Fibroblast of villous mesenchyme (primary cell): ENCODE results near the gene PPIP5K1. TPM values are rescaled to one million over a fixed set of nuclear protein-coding genes. Genes with fewer than 3 reads are reported as not detected.

Source experiments
- DNase-seq: peaks from one replicate; pipeline ENCODE4 v3.0.0-alpha.2; 2010; ENCODE audit warnings: low read depth
- H3K4me3 ChIP-seq: 2 replicates; pipeline ENCODE4 v1.5.1; 2011; ENCODE audit warnings: low read depth, mild to moderate bottlenecking, low read length
- CTCF ChIP-seq: IDR thresholded peaks from 2 replicates; pipeline ENCODE4 v1.5.1; 2012; ENCODE audit warnings: low read depth, mild to moderate bottlenecking, low read length; ENCODE audit not compliant: insufficient read depth
- total RNA-seq: library from RNA; depleted of rRNA; stranded (reverse); fragments of >200 nt; gene quantifications from 2 replicates; pipeline ENCODE4 v1.2.3, GENCODE V29; 2012

Gene PPIP5K1
- total RNA-seq, 1 donor = 28.5 TPM

DNA sequence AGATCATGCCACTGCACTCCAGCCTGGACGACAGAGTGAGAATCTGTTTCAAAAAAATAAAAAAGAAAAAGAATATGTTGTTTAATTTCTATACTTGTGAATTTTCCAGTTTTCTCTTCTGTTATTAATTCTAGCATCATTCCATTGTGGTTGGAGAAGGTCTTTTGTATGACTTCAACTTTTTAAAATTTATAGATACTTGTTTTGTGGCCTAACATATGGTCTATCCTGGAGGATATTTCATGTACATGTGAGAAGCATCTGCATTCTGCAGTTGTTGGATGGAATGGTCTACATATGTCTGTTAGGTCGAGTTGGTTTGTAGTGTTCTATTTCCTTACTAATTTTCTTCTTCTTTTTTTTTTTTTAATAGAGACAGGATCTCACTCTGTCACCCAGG lies 37.0 kb downstream of the PPIP5K1 start:
- TF ChIP-seq CTCF = no peak
- H3K4me3 ChIP-seq = no peak overlapping the region
- no peak for DNase-seq

GRCh38 chr15:43552256-43552655 lies 37.8 kb downstream of the PPIP5K1 start:
- H3K4me3 ChIP-seq = no peak overlapping the region
- TF ChIP-seq CTCF = no peak
- DNase-seq = no peak

DNA sequence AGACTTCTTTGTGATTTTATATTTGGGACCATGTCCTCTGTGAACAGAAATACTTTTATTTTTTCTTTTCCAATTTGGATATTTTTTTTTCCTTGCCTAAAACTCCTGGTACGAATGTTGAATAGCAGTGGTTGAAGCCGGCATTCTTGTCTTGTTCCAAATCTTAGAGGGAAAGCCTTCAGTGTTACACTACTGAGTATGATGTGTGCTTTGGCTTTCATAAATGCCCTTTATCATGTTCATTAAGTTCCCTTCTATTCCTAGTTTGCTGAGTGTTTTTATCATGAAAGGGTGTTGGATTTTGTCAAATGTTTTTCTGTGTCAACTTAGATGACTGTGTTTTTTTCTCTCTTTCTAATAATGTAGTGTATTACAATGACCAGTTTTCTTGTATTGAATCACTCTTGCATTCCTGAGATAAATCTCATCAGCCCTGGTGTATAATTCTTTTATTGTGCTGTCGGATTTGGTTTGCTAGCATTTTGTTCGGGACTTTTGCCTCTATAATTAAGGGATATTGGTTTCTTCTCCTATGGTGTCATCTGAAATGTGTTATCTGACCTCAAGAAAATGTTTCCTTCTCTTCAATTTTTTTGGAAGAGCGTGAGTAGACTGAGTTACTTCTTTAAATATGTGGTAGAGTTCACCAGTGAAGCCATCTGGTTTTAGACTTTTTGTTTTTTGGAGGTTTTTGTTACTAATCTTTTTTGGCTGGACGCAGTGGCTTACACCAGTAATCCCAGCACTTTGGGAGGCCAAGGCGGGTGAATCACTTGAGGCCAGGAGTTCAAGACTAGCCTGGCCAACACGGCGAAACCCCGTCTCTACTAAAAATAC lies 39.3 kb downstream of the PPIP5K1 start:
- DNase-seq = peak; percentile 28
- TF ChIP-seq CTCF = no peak
- H3K4me3 ChIP-seq = no peak overlapping the region

- H3K4me3 ChIP-seq = no peak overlapping the region
- TF ChIP-seq CTCF = no peak
- DNase-seq = no peak
Observed at GRCh38 chr15:43547539-43547938, 42.5 kb downstream of the PPIP5K1 start.

GRCh38 chr15:43545426-43545825 lies 44.6 kb downstream of the PPIP5K1 start:
- DNase-seq = no peak
- H3K4me3 ChIP-seq = no peak overlapping the region
- no peak for TF ChIP-seq CTCF

DNA sequence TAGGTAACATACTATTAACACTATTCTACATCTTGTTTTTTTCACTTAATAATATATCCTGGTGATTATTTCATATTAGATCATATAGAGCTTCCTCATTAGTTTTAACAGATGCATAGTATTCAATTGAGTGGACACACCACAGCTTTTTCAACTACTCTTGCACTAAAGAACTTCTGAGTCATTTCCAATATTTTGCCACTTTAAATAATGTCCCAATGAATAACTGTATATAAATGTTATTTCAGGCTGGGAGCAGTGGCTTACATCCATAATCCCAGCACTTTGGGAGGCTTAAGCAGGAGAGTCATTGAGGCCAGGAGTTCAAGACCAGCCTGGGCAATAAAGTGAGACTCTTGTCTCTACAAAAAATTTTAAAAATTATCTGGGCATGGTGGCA lies 45.7 kb downstream of the PPIP5K1 start:
- no peak for TF ChIP-seq CTCF
- DNase-seq = no peak
- no peak overlapping the region for H3K4me3 ChIP-seq

- H3K4me3 ChIP-seq = no peak overlapping the region
- peak; percentile 56 for DNase-seq
- no peak for TF ChIP-seq CTCF
Observed at GRCh38 chr15:43541785-43542184, 48.2 kb downstream of the PPIP5K1 start.
